Mammary epithelial cell (primary cell): ENCODE results near the gene C3orf62.

Experiments used
- CTCF ChIP-seq, 2 donors: IDR thresholded peaks in 1 of 2; conservative IDR thresholded peaks in 1 of 2; 2 replicates each; pipeline ENCODE4 v1.5.1; 2011 to 2012; ENCODE audit warnings: inconsistent platforms in 2 of 2, low read length in 2 of 2, mild to moderate bottlenecking in 2 of 2, control low read depth in 1 of 2, low read depth in 1 of 2; ENCODE audit not compliant: insufficient read depth in 1 of 2; ENCODE audit errors: extremely low read depth in 1 of 2
- EZH2 ChIP-seq: IDR thresholded peaks from 2 replicates; pipeline ENCODE4 v1.6.1; 2012; ENCODE audit warnings: low read length, inconsistent platforms, borderline replicate concordance

GRCh38 chr3:49219132-49219531 is 57.9 kb downstream of the C3orf62 start:
- TF ChIP-seq CTCF (conservative IDR thresholded peaks at IDR 0.05 in 1 of 2, IDR thresholded peaks at IDR 0.05 in 1 of 2; ENCODE audit: extremely low read depth in 1 of 2, insufficient read depth in 1 of 2, low read depth in 1 of 2, low read length in 2 of 2) (no peak), EZH2 (no peak)
